Epithelial cell of esophagus (primary cell): Measurements from ENCODE around the gene SDCCAG8.
A peak's percentile ranks its signal among the peaks of the same experiment; 100 is the strongest.

Experiments used
- DNase-seq: peaks from one replicate; pipeline ENCODE4 v3.0.0; 2010; ENCODE audit warnings: low read depth
- H3K4me3 ChIP-seq: 2 replicates; pipeline ENCODE4 v1.5.1; 2011; ENCODE audit warnings: mild to moderate bottlenecking, low read length, control low read depth
- CTCF ChIP-seq: IDR thresholded peaks from 2 replicates; pipeline ENCODE4 v1.5.1; 2011; ENCODE audit warnings: low read depth, mild to moderate bottlenecking, low read length, control low read depth, inconsistent platforms; ENCODE audit not compliant: insufficient read depth; ENCODE audit errors: missing control alignments

The SDCCAG8 gene

DNA sequence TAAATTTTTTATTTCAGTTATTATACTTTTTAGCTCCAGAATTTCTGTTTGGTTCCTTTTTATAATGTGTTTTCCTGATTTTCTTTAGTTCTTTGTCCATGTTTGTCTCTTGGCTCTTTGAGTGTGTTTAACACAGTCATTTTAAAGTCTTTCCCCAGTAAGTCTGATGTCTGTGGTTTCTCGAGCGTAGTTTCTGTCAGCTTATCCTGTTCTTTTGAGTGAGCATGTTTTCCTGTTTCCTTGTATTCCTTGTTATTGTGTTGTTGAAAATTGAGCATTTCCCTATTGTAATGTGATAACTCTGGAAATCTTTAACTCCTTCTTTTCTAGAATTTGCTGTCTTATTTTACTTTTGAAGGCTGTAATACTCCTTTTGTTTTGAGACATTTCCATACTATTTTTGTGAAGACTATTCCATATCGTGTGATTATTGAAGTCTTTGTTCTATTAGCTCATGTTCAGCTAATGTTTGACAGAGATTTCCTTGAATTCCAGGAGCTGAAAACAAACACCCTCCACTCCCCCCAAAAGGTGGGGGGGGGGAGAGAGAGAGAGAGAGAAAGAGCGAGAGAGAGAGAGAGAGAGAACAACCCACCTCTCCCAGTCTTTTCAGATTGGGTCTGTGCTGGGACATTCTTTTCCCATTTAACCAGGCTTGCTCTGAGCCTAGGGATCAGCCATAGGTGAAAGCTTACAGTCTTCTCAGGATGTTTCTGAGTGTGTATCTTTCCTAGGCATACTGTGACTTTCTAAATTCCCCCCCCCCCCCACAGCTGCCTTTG is 38.3 kb downstream of the SDCCAG8 start:
- peak; percentile 22 for DNase-seq
- H3K4me3 ChIP-seq, result no peak overlapping the region
- TF ChIP-seq CTCF, result no peak

GRCh38 chr1:243294723-243295121 is 38.9 kb downstream of the SDCCAG8 start:
- H3K4me3 ChIP-seq, result no peak overlapping the region
- no peak for TF ChIP-seq CTCF
- DNase-seq, result peak; percentile 87

DNA sequence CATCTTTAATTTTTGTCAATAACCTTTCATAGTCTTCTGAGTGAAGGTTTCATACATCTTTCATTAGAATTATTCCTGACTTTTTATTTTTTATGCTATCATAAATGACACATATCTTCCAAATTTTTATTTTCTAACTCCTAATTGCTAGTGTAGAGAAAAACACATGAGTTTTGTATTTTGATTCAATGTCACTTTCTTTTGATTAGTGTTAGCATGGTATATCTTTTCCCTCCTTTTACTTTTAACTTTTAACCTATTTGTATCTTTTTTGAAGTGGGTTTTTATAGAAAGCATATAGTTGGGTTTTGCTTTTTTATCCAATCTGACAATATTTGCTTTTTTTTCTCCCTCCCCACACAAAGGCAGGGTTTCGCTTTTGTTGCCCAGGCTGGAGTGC is 43.2 kb downstream of the SDCCAG8 start:
- TF ChIP-seq CTCF, result no peak
- H3K4me3 ChIP-seq, result no peak overlapping the region
- no peak for DNase-seq

DNA sequence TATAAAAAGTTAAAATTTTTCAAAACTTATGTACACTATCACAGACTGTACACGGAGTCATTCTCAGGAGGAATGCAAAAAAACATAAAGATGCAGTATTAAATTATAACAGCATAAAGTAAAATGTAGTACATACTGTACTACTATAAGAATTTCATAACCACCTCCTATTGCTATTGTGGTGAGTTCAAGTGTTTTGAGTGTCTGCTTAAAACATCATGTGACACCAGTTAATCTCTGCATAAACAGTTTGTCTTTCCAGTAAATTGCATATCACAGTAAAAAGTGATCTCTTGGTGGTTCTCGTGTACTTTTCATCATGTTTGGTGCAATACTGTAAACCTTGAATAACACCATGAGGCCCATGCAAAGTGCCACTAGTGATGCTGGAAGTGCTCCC is 45.2 kb downstream of the SDCCAG8 start:
- no peak for DNase-seq
- TF ChIP-seq CTCF, result no peak
- no peak overlapping the region for H3K4me3 ChIP-seq

- TF ChIP-seq CTCF, result no peak
- no peak overlapping the region for H3K4me3 ChIP-seq
- no peak for DNase-seq
Measured at GRCh38 chr1:243311809-243312208, 56.0 kb downstream of the SDCCAG8 start.

DNA sequence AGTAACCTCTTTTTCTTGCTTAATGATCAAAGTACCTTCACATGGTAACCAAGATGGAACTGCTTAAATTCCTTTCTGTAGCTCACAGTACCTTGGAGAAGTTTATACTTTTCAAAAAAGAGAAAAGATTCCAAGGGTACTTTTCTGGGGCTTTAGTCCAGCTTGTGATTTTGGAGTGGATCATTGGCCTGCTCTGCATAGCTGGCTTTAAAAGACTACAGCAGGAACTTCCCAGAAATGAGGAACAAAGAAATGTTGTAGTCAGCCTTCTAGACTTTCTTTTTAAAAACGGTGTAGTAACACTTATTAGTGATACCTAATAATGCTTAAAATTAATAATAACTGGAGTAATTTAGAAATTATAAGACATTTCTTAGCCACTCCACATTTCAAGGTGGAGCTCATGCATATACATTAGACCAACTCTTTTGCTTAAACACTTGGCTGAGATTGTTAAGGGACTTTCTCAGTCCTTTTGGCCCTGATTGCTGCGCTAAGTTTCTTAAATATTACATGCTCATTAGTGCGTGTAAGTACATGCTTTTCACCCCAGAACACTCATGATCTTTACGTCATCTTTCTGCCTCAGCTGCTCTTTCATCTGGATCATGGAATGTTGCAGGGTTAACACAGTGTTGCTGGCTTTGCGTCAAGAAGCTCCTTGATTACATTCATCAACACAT is 57.3 kb downstream of the SDCCAG8 start:
- peak; percentile 92 for DNase-seq
- no peak for TF ChIP-seq CTCF
- no peak overlapping the region for H3K4me3 ChIP-seq
